WTC11 (cell line): ENCODE measurements around the gene CORO6. TPM values are rescaled to one million over a fixed set of nuclear protein-coding genes. Genes with fewer than 3 reads are reported as not detected.

Source experiments
- ATAC-seq: fragments of 200-7000 bp; cut with Tn5 transposase; 2 replicates; pipeline ENCODE4 v1.10.0; 2021; ENCODE audit warnings: mild to moderate bottlenecking, moderate library complexity
- CTCF ChIA-PET: fragments of 300-600 bp; sonication (Branson Sonifier 250); formaldehyde crosslinking; loops from one replicate; lab custom pipeline; 2021; ENCODE audit warnings: antibody characterized with exemption; lab: Charles Lee
- POLR2A ChIA-PET: fragments of 350-600 bp; sonication (Branson Sonifier 250); formaldehyde crosslinking; loops from one replicate; lab custom pipeline; 2021; ENCODE audit warnings: antibody characterized with exemption; lab: Charles Lee
- DNase-seq: peaks from one replicate; pipeline ENCODE4 v3.0.0; 2021; ENCODE audit warnings: low spot score
- H3K27ac Mint-ChIP-seq: 2 replicates; pipeline ENCODE4 v1.8.0; 2021; ENCODE audit warnings: mixed read lengths
- H3K27me3 Mint-ChIP-seq: 2 replicates; pipeline ENCODE4 v1.8.0; 2021; ENCODE audit warnings: low read depth, mild to moderate bottlenecking, moderate library complexity, mixed read lengths
- H3K36me3 Mint-ChIP-seq: 2 replicates; pipeline ENCODE4 v1.8.0; 2021; ENCODE audit warnings: mixed read lengths
- H3K4me1 Mint-ChIP-seq: 2 replicates; pipeline ENCODE4 v1.8.0; 2022; ENCODE audit warnings: mixed read lengths
- H3K4me3 Mint-ChIP-seq: 2 replicates; pipeline ENCODE4 v1.8.0; 2021; ENCODE audit warnings: mild to moderate bottlenecking, moderate library complexity, mixed read lengths
- H3K9me3 Mint-ChIP-seq: 2 replicates; pipeline ENCODE4 v1.8.0; 2021; ENCODE audit warnings: mixed read lengths
- ATF2 ChIP-seq: sonication (generic); formaldehyde crosslinking; IDR thresholded peaks from 2 replicates; pipeline ENCODE4 v1.8.1; 2022; ENCODE audit warnings: low read depth, missing genetic modification reagents, borderline replicate concordance
- ETV6 ChIP-seq: sonication (generic); formaldehyde crosslinking; IDR thresholded peaks from 2 replicates; pipeline ENCODE4 v1.8.1; 2022; ENCODE audit warnings: mild to moderate bottlenecking, missing genetic modification reagents
- FOXJ3 ChIP-seq: sonication (generic); formaldehyde crosslinking; IDR thresholded peaks from 2 replicates; pipeline ENCODE4 v1.9.0; 2021; ENCODE audit warnings: missing genetic modification reagents, mild to moderate bottlenecking, borderline replicate concordance
- FOXK1 ChIP-seq: sonication (generic); formaldehyde crosslinking; IDR thresholded peaks from 2 replicates; pipeline ENCODE4 v1.8.0; 2022; ENCODE audit warnings: mild to moderate bottlenecking, moderate library complexity, missing genetic modification reagents
- PREB ChIP-seq: sonication (generic); formaldehyde crosslinking; IDR thresholded peaks from 2 replicates; pipeline ENCODE4 v1.8.1; 2022; ENCODE audit warnings: mild to moderate bottlenecking, missing genetic modification reagents, moderate library complexity, borderline replicate concordance
- SMAD3 ChIP-seq: sonication (generic); formaldehyde crosslinking; IDR thresholded peaks from 2 replicates; pipeline ENCODE4 v1.8.0; 2022; ENCODE audit warnings: missing genetic modification reagents, mild to moderate bottlenecking, borderline replicate concordance
- ZMAT4 ChIP-seq: fragments of 250-450 bp; sonication (Bioruptor Pico); IDR thresholded peaks from 2 replicates; pipeline ENCODE4 v1.9.0; 2021; ENCODE audit warnings: mild to moderate bottlenecking
- ZNF232 ChIP-seq: sonication (generic); formaldehyde crosslinking; IDR thresholded peaks from 2 replicates; pipeline ENCODE4 v1.8.0; 2022; ENCODE audit warnings: mild to moderate bottlenecking, missing genetic modification reagents
- total RNA-seq: library from RNA; stranded (reverse); gene quantifications from 3 replicates; pipeline ENCODE4 v1.2.3, GENCODE V29; 2021
- TF ChIP-seq, protein P1 (sequence below): sonication (generic); formaldehyde crosslinking; IDR thresholded peaks from 2 replicates; pipeline ENCODE4 v1.8.0; 2023; ENCODE audit warnings: missing genetic modification reagents, mild to moderate bottlenecking, borderline replicate concordance
- TF ChIP-seq, protein P2 (sequence below): sonication (generic); formaldehyde crosslinking; IDR thresholded peaks from 2 replicates; pipeline ENCODE4 v1.8.1; 2022; ENCODE audit warnings: low read depth, mild to moderate bottlenecking, moderate library complexity, missing genetic modification reagents, borderline replicate concordance

The CORO6 gene
- total RNA-seq, 1 experiment from 2014 or later: 8.9 TPM

DNA sequence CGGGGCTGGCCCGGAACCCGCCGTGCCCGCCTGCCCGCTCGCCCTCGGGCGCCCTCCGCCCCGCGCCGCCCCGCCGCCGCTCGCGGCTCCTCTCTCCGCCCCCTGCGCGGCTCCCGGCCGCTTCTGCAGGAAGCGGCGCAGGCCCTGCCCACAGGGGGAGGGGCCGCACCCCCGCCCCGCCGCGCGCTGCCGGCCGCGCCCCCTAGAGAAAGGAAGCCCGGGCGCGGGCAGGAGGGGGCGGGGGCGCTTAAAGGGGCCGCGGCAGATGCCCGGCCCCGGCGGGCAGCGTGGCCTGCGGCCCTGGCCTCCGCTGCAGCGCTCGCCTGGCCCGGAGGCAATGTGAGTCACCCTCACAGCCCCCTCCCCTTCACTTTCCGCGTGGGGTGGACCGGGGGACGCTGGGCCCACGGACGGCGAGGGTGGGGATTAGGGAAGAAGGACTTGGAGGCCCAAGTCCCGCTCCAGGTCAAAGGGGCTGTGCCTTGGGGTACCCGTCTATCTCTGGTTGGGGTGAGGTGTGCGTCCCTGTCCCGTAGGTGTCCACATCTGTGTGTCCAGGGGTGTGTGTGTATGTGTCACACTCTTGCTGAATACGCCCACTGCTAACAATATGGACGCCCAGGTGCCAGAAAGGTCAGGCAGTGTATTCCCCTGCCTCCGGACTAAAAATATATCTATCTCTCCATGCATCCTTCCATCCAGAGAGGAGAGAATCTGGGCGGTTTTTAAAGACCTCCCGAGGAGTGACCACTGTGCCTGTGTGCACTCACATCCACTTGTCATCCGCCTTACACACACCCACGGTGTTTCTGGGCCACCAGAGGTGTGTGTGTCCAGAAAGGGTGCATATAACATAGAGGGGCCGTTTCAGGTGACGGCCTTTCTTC lies 32.9 kb downstream of the CORO6 start, which contains the start of gene GIT1 (continued):
- TF ChIP-seq, protein P1, sequence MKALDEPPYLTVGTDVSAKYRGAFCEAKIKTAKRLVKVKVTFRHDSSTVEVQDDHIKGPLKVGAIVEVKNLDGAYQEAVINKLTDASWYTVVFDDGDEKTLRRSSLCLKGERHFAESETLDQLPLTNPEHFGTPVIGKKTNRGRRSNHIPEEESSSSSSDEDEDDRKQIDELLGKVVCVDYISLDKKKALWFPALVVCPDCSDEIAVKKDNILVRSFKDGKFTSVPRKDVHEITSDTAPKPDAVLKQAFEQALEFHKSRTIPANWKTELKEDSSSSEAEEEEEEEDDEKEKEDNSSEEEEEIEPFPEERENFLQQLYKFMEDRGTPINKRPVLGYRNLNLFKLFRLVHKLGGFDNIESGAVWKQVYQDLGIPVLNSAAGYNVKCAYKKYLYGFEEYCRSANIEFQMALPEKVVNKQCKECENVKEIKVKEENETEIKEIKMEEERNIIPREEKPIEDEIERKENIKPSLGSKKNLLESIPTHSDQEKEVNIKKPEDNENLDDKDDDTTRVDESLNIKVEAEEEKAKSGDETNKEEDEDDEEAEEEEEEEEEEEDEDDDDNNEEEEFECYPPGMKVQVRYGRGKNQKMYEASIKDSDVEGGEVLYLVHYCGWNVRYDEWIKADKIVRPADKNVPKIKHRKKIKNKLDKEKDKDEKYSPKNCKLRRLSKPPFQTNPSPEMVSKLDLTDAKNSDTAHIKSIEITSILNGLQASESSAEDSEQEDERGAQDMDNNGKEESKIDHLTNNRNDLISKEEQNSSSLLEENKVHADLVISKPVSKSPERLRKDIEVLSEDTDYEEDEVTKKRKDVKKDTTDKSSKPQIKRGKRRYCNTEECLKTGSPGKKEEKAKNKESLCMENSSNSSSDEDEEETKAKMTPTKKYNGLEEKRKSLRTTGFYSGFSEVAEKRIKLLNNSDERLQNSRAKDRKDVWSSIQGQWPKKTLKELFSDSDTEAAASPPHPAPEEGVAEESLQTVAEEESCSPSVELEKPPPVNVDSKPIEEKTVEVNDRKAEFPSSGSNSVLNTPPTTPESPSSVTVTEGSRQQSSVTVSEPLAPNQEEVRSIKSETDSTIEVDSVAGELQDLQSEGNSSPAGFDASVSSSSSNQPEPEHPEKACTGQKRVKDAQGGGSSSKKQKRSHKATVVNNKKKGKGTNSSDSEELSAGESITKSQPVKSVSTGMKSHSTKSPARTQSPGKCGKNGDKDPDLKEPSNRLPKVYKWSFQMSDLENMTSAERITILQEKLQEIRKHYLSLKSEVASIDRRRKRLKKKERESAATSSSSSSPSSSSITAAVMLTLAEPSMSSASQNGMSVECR (CRISPR knock-in tag): no peak
- TF ChIP-seq ZNF232 (CRISPR knock-in tag) (no peak), ETV6 (CRISPR knock-in tag) (peak; percentile 58; the same call in 1 of the 2 replicates), FOXJ3 (CRISPR knock-in tag) (no peak), ZMAT4 (CRISPR knock-in tag) (no peak), PREB (no peak), ATF2 (CRISPR knock-in tag) (no peak)
- TF ChIP-seq, protein P2, sequence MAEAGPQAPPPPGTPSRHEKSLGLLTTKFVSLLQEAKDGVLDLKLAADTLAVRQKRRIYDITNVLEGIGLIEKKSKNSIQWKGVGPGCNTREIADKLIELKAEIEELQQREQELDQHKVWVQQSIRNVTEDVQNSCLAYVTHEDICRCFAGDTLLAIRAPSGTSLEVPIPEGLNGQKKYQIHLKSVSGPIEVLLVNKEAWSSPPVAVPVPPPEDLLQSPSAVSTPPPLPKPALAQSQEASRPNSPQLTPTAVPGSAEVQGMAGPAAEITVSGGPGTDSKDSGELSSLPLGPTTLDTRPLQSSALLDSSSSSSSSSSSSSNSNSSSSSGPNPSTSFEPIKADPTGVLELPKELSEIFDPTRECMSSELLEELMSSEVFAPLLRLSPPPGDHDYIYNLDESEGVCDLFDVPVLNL: no peak

DNA sequence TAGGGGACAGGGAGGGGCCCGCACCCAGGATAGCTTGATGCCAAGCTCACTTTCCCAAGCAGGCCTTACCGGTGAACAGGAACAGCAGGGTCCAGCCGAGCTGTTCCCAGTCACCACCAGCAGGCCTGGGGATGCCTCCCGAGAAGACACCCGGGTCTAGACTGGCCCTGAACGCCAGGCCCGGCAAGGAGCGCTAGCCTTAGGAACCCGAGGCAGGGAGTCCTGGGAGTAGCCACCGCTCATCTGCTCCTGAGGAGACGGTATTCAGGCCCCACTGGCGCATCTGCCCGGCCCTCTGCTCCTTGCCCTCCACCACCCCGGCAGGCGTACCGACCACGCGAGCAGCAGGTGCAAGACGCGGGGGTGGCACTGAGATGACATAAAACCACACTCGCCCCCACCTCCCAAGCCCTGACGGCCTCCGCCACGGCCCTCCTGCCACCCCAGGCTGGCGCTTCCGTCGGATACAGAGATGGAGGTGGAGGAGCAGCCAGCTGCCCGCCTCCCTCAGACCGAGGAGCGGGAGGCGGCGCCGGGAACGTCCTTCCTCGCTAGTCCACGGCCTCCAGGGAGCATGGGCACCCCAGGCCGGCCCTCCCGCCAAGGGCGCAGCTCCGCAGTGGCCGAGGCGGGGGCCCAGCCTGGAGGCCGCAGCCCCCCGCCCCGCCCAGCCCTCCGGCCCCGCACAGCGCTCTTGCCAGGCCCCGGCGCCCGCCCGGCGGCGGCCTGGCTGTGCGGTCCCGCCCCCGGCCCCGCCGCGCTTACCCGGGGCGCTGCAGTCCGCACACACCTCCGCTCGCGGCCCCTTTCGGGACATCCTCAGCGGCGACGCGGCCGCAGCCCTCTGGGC lies 33.9 kb downstream of the CORO6 start:
- H3K4me1 Mint-ChIP-seq: peaks cover 56% of the 10 kb centered on the region
- POLR2A ChIA-PET: no interaction called here
- peaks cover 4% of the 10 kb centered on the region; the same call in 1 of the 2 replicates for H3K27me3 Mint-ChIP-seq
- H3K27ac Mint-ChIP-seq: no peak overlapping the region
- TF ChIP-seq FOXK1 (0 out of 2 replicates have a peak, but pooled peaks have one; percentile 20), ETV6 (CRISPR knock-in tag) (0 out of 2 replicates have a peak, but pooled peaks have one; percentile 40), SMAD3 (CRISPR knock-in tag) (no peak)
- DNase-seq (no peak), ATAC-seq (no peak)
- no peaks in the 10 kb centered on the region for H3K36me3 Mint-ChIP-seq
- CTCF ChIA-PET: interaction anchor here (0.8 to 1.9 kb wide), 11 partner anchors 9 to 443 kb away, joined by 3 to 25 read pairs (median 4); partner anchors contain the start of genes ABHD15 and TP53I13
- H3K4me3 Mint-ChIP-seq: peak overlapping the region; percentile 79
- no peaks in the 10 kb centered on the region for H3K9me3 Mint-ChIP-seq
